Astrocyte (in vitro differentiated cells and primary cell): ENCODE measurements around the gene ERMARD. TPM values are rescaled to one million over a fixed set of nuclear protein-coding genes. Genes with fewer than 3 reads are reported as not detected.

ENCODE experiments used
- DNase-seq: peaks from one replicate; pipeline ENCODE4 v3.0.0-alpha.2; 2010; ENCODE audit warnings: low read depth
- FAIRE-seq: peaks from 2 replicates; lab custom pipeline; 2011; peaks lifted over from hg19 to GRCh38; lab: Jason Lieb, UNC
- H2AFZ ChIP-seq: 2 replicates; pipeline ENCODE4 v1.6.0; 2012; ENCODE audit warnings: low read depth, low read length, inconsistent platforms
- H3K27ac ChIP-seq: 2 replicates; pipeline ENCODE4 v1.5.1; 2011; ENCODE audit warnings: low read depth, low read length, inconsistent platforms
- H3K27me3 ChIP-seq: 2 replicates; pipeline ENCODE4 v1.6.0; 2011; ENCODE audit warnings: low read length, inconsistent platforms; ENCODE audit not compliant: insufficient read depth
- H3K36me3 ChIP-seq: 2 replicates; pipeline ENCODE4 v1.5.1; 2011; ENCODE audit warnings: low read length, inconsistent platforms; ENCODE audit not compliant: insufficient read depth
- H3K4me1 ChIP-seq: 2 replicates; pipeline ENCODE4 v1.5.1; 2011; ENCODE audit warnings: low read length, inconsistent platforms; ENCODE audit not compliant: insufficient read depth
- H3K4me2 ChIP-seq: 2 replicates; pipeline ENCODE4 v1.6.0; 2012; ENCODE audit warnings: low read length, inconsistent platforms
- H3K4me3 ChIP-seq: 2 replicates; pipeline ENCODE4 v1.5.1; 2011; ENCODE audit warnings: low read depth, mild to moderate bottlenecking, low read length, inconsistent platforms; ENCODE audit not compliant: insufficient read depth
- H3K79me2 ChIP-seq: 2 replicates; pipeline ENCODE4 v1.6.0; 2012; ENCODE audit warnings: mild to moderate bottlenecking, low read length, inconsistent platforms; ENCODE audit not compliant: insufficient read depth
- H3K9ac ChIP-seq: 2 replicates; pipeline ENCODE4 v1.6.0; 2012; ENCODE audit warnings: mild to moderate bottlenecking, low read length, inconsistent platforms
- H3K9me3 ChIP-seq: 2 replicates; pipeline ENCODE4 v1.5.1; 2012; ENCODE audit warnings: low read depth, mild to moderate bottlenecking, low read length, inconsistent platforms; ENCODE audit not compliant: insufficient read depth
- H4K20me1 ChIP-seq: 2 replicates; pipeline ENCODE4 v1.6.0; 2012; ENCODE audit warnings: low read length, inconsistent platforms; ENCODE audit not compliant: insufficient read depth
- H3K27ac Mint-ChIP-seq: one replicate; pipeline ENCODE4 v1.8.0; 2021; ENCODE audit warnings: mild to moderate bottlenecking, mixed read lengths; ENCODE audit not compliant: unreplicated experiment
- H3K27me3 Mint-ChIP-seq: one replicate; pipeline ENCODE4 v1.8.0; 2021; ENCODE audit warnings: low read depth, mixed read lengths; ENCODE audit not compliant: unreplicated experiment
- H3K36me3 Mint-ChIP-seq: one replicate; pipeline ENCODE4 v1.8.0; 2021; ENCODE audit warnings: low read depth, mixed read lengths; ENCODE audit not compliant: unreplicated experiment
- H3K4me1 Mint-ChIP-seq: one replicate; pipeline ENCODE4 v1.8.0; 2021; ENCODE audit warnings: low read depth, mixed read lengths; ENCODE audit not compliant: unreplicated experiment
- H3K4me3 Mint-ChIP-seq: one replicate; pipeline ENCODE4 v1.8.0; 2021; ENCODE audit warnings: mild to moderate bottlenecking, moderate library complexity, mixed read lengths; ENCODE audit not compliant: unreplicated experiment
- H3K9me3 Mint-ChIP-seq: one replicate; pipeline ENCODE4 v1.8.0; 2021; ENCODE audit warnings: mild to moderate bottlenecking, mixed read lengths; ENCODE audit not compliant: unreplicated experiment
- CTCF ChIP-seq: IDR thresholded peaks from 2 replicates; pipeline ENCODE4 v1.5.1; 2011; ENCODE audit warnings: low read depth, mild to moderate bottlenecking, inconsistent platforms, low read length, moderate library complexity; ENCODE audit not compliant: insufficient read depth
- EZH2 ChIP-seq: IDR thresholded peaks from 2 replicates; pipeline ENCODE4 v1.6.1; 2012; ENCODE audit warnings: mild to moderate bottlenecking, low read length, inconsistent platforms; ENCODE audit not compliant: insufficient read depth
- total RNA-seq: library from RNA; stranded (reverse); gene quantifications from 2 replicates; pipeline ENCODE4 v1.2.1, GENCODE V29; 2021

ERMARD gene
- total RNA-seq, 1 donor from 2014 or later = 13.1 TPM

- no peak overlapping the region for H3K4me3 ChIP-seq
- peaks cover 11% of the 10 kb centered on the region for H4K20me1 ChIP-seq
- Mint-ChIP-seq H3K4me1 (peaks cover 6% of the 10 kb centered on the region), H3K36me3 (no peaks in the 10 kb centered on the region), H3K27ac (no peak overlapping the region), H3K27me3 (peaks cover 5% of the 10 kb centered on the region), H3K9me3 (no peaks in the 10 kb centered on the region), H3K4me3 (no peak overlapping the region)
- TF ChIP-seq CTCF = no peak
- no peak for TF ChIP-seq EZH2
- no peak overlapping the region for H2AFZ ChIP-seq
- FAIRE-seq (no peak), DNase-seq (no peak)
- no peak overlapping the region for H3K4me2 ChIP-seq
- H3K9ac ChIP-seq = no peak overlapping the region
- H3K36me3 ChIP-seq = no peaks in the 10 kb centered on the region
- no peaks in the 10 kb centered on the region for H3K9me3 ChIP-seq
- H3K4me1 ChIP-seq = peaks cover 22% of the 10 kb centered on the region
- no peak overlapping the region for H3K27ac ChIP-seq
- H3K27me3 ChIP-seq = no peaks in the 10 kb centered on the region
- peaks cover 3% of the 10 kb centered on the region for H3K79me2 ChIP-seq
Measured at GRCh38 chr6:169726963-169727362, 24.5 kb upstream of the ERMARD start.

GRCh38 chr6:169729961-169730360, 21.5 kb upstream of the ERMARD start:
- Histone ChIP-seq H3K79me2 (no peaks in the 10 kb centered on the region), H3K9ac (no peak overlapping the region), H3K36me3 (no peaks in the 10 kb centered on the region), H3K9me3 (no peaks in the 10 kb centered on the region), H3K27ac (no peak overlapping the region), H3K4me1 (peaks cover 5% of the 10 kb centered on the region), H2AFZ (no peak overlapping the region), H4K20me1 (no peaks in the 10 kb centered on the region), H3K27me3 (no peaks in the 10 kb centered on the region), H3K4me2 (no peak overlapping the region), H3K4me3 (no peak overlapping the region)
- H3K9me3 Mint-ChIP-seq = peaks cover 2% of the 10 kb centered on the region
- no peak for FAIRE-seq
- H3K27ac Mint-ChIP-seq = no peak overlapping the region
- no peak for DNase-seq
- H3K36me3 Mint-ChIP-seq = no peaks in the 10 kb centered on the region
- TF ChIP-seq EZH2 (no peak), CTCF (no peak)
- H3K27me3 Mint-ChIP-seq = peaks cover 5% of the 10 kb centered on the region
- H3K4me3 Mint-ChIP-seq = no peak overlapping the region
- peaks cover 6% of the 10 kb centered on the region for H3K4me1 Mint-ChIP-seq

GRCh38 chr6:169738204-169738975, 13.0 kb upstream of the ERMARD start:
- Mint-ChIP-seq H3K4me3 (no peak overlapping the region), H3K27me3 (peaks cover 6% of the 10 kb centered on the region), H3K9me3 (peaks cover 2% of the 10 kb centered on the region), H3K36me3 (no peaks in the 10 kb centered on the region), H3K4me1 (no peaks in the 10 kb centered on the region), H3K27ac (no peak overlapping the region)
- H3K4me1 ChIP-seq = no peaks in the 10 kb centered on the region
- no peak for TF ChIP-seq EZH2
- no peak for TF ChIP-seq CTCF
- no peak overlapping the region for H3K4me2 ChIP-seq
- no peaks in the 10 kb centered on the region for H3K79me2 ChIP-seq
- no peak overlapping the region for H3K27ac ChIP-seq
- FAIRE-seq (no peak), DNase-seq (no peak)
- H3K9ac ChIP-seq = no peak overlapping the region
- H3K4me3 ChIP-seq = no peak overlapping the region
- H3K36me3 ChIP-seq = no peaks in the 10 kb centered on the region
- no peaks in the 10 kb centered on the region for H3K9me3 ChIP-seq
- no peak overlapping the region for H2AFZ ChIP-seq
- peaks cover 4% of the 10 kb centered on the region for H3K27me3 ChIP-seq
- H4K20me1 ChIP-seq = no peaks in the 10 kb centered on the region
